HepG2 (cell line): Measurements from ENCODE around the gene GCNT2. TPM values are rescaled to one million over a fixed set of nuclear protein-coding genes. Genes with fewer than 3 reads are reported as not detected.

Experiments
- ATAC-seq: fragments of 200-7000 bp; cut with Tn5 transposase; 3 replicates; pipeline ENCODE4 v1.9.1; 2020; ENCODE audit warnings: mild to moderate bottlenecking, moderate library complexity
- BruUV-seq: library from RNA; stranded (reverse); fragments of 400-500 nt; replicated peaks from 2 replicates; lab custom pipeline; 2021; lab: Mats Ljungman, UMichigan
- CTCF ChIA-PET: fragments of 300-600 bp; formaldehyde crosslinking; extraction: SDS; loops from one replicate; lab custom pipeline; 2021; ENCODE audit warnings: low total read pairs, inconsistent platforms, low intra/inter-chr PET ratio; lab: Yijun Ruan, JAX
- POLR2A ChIA-PET: fragments of 350-600 bp; sonication (Branson Sonifier 250); formaldehyde crosslinking; loops from one replicate; lab custom pipeline; 2020; ENCODE audit warnings: antibody characterized with exemption, inconsistent platforms; lab: Yijun Ruan, JAX
- DNase-seq: peaks from one replicate; pipeline ENCODE4 v3.0.0-alpha.2; 2015; ENCODE audit warnings: low spot score
- FAIRE-seq: peaks from 3 replicates; lab custom pipeline; 2011; peaks lifted over from hg19 to GRCh38; lab: Jason Lieb, UNC
- H2AFZ ChIP-seq: one replicate; pipeline ENCODE4 v1.6.1; 2011; ENCODE audit warnings: low read length, inconsistent platforms
- H3K27ac ChIP-seq: fragments of 300-600 bp; 3 replicates; pipeline ENCODE4 v1.8.0; 2011; ENCODE audit warnings: mixed run types, mild to moderate bottlenecking, mixed read lengths, low read length, inconsistent platforms; ENCODE audit not compliant: insufficient read depth; ENCODE audit errors: extremely low read length
- H3K27me3 ChIP-seq, 2 experiments: fragments of 200-600 bp in 1 of 2; 2 replicates in 1 of 2; 3 replicates in 1 of 2; pipeline versions ENCODE4 v1.6.0 to v1.8.0; 2011; ENCODE audit warnings: low read length in 2 of 2, mild to moderate bottlenecking in 2 of 2, moderate library complexity in 2 of 2, inconsistent platforms in 1 of 2; ENCODE audit not compliant: insufficient read depth in 2 of 2, control insufficient read depth in 1 of 2
- H3K36me3 ChIP-seq, 2 experiments: fragments of 200-600 bp in 1 of 2; replicated peaks in 1 of 2; 2 replicates in 1 of 2; 3 replicates in 1 of 2; pipeline versions ENCODE4 v1.5.1 to v1.8.0; 2011; ENCODE audit warnings: low read length in 2 of 2, inconsistent platforms in 1 of 2; ENCODE audit not compliant: insufficient read depth in 2 of 2, control insufficient read depth in 1 of 2
- H3K4me1 ChIP-seq: 2 replicates; pipeline ENCODE4 v1.5.1; 2012; ENCODE audit warnings: low read length, inconsistent platforms; ENCODE audit not compliant: insufficient read depth
- H3K4me2 ChIP-seq: 2 replicates; pipeline ENCODE4 v1.6.0; 2011; ENCODE audit warnings: low read depth, low read length, inconsistent platforms
- H3K4me3 ChIP-seq, 3 experiments: fragments of 200-600 bp in 1 of 3; sonication (generic), shearing (Covaris generic) in 1 of 3; replicated peaks in 1 of 3; 2 replicates each; pipeline ENCODE4 v1.5.1; 2011 to 2016; ENCODE audit warnings: low read length in 3 of 3, inconsistent platforms in 2 of 3, low read depth in 2 of 3, mild to moderate bottlenecking in 2 of 3, control low read depth in 1 of 3, mixed read lengths in 1 of 3; ENCODE audit not compliant: insufficient read depth in 1 of 3
- H3K79me2 ChIP-seq: one replicate; pipeline ENCODE4 v1.6.1; 2011; ENCODE audit warnings: low read length, inconsistent platforms; ENCODE audit not compliant: insufficient read depth
- H3K9ac ChIP-seq: 2 replicates; pipeline ENCODE4 v1.6.0; 2011; ENCODE audit warnings: mild to moderate bottlenecking, low read depth, low read length, inconsistent platforms; ENCODE audit not compliant: insufficient read depth
- H3K9me3 ChIP-seq: 2 replicates; pipeline ENCODE4 v1.5.1; 2012; ENCODE audit warnings: mild to moderate bottlenecking, low read length
- H4K20me1 ChIP-seq: 2 replicates; pipeline ENCODE4 v1.6.0; 2011; ENCODE audit warnings: inconsistent platforms, mild to moderate bottlenecking, low read length, moderate library complexity; ENCODE audit not compliant: insufficient read depth
- BRD4 ChIP-seq: sonication (generic); formaldehyde crosslinking; IDR thresholded peaks from 2 replicates; pipeline ENCODE4 v1.4.0; 2020; ENCODE audit warnings: missing genetic modification reagents
- CSRNP2 ChIP-seq: sonication (generic); formaldehyde crosslinking; conservative IDR thresholded peaks from 2 replicates; pipeline ENCODE4 v1.8.0; 2022; ENCODE audit warnings: low read depth, missing genetic modification reagents
- DBP ChIP-seq: sonication (generic); formaldehyde crosslinking; IDR thresholded peaks from 2 replicates; pipeline ENCODE4 v1.4.0; 2020; ENCODE audit warnings: missing genetic modification reagents; ENCODE audit errors: not compliant biosample characterization
- ELK4 ChIP-seq: sonication (generic); formaldehyde crosslinking; IDR thresholded peaks from 2 replicates; pipeline ENCODE4 v1.9.0; 2021; ENCODE audit warnings: missing genetic modification reagents, borderline replicate concordance
- GABPB1 ChIP-seq: IDR thresholded peaks from 2 replicates; pipeline ENCODE4 v1.6.1; 2016; ENCODE audit warnings: mild to moderate bottlenecking, missing genetic modification reagents, moderate library complexity, missing compliant biosample characterization
- IRX3 ChIP-seq: sonication (generic); formaldehyde crosslinking; IDR thresholded peaks from 2 replicates; pipeline ENCODE4 v1.8.1; 2023; ENCODE audit warnings: mild to moderate bottlenecking, low read depth, missing genetic modification reagents, borderline replicate concordance
- MXD4 ChIP-seq: IDR thresholded peaks from 2 replicates; pipeline ENCODE4 v1.6.1; 2016; ENCODE audit warnings: mild to moderate bottlenecking, missing biosample characterization, missing genetic modification reagents
- NBN ChIP-seq: fragments of 450-650 bp; conservative IDR thresholded peaks from 2 replicates; pipeline ENCODE4 v1.6.1; 2017
- NCOA2 ChIP-seq: sonication (generic); formaldehyde crosslinking; IDR thresholded peaks from 2 replicates; pipeline ENCODE4 v1.8.0; 2022; ENCODE audit warnings: inconsistent platforms
- NFIB ChIP-seq: sonication (generic); formaldehyde crosslinking; IDR thresholded peaks from 2 replicates; pipeline ENCODE4 v1.9.0; 2021; ENCODE audit warnings: missing genetic modification reagents, mild to moderate bottlenecking, borderline replicate concordance
- SMAD1 ChIP-seq: sonication (generic); formaldehyde crosslinking; IDR thresholded peaks from 2 replicates; pipeline ENCODE4 v1.4.0; 2020; ENCODE audit warnings: missing genetic modification reagents, low read depth, mild to moderate bottlenecking, borderline replicate concordance
- SP1 ChIP-seq, 2 experiments: fragments of 450-650 bp in 1 of 2; sonication (generic) in 1 of 2; formaldehyde crosslinking in 1 of 2; IDR thresholded peaks; 2 replicates each; pipeline versions ENCODE4 v1.4.0 to v1.6.1; 2016 to 2020; ENCODE audit warnings: missing genetic modification reagents in 1 of 2
- SP2 ChIP-seq: sonication (generic); formaldehyde crosslinking; IDR thresholded peaks from 2 replicates; pipeline ENCODE4 v1.5.1; 2020; ENCODE audit warnings: mild to moderate bottlenecking, missing genetic modification reagents
- SRSF4 ChIP-seq: fragments of 200-400 bp; formaldehyde crosslinking; IDR thresholded peaks from one replicate; pipeline ENCODE4 v1.6.1; 2018; ENCODE audit warnings: mild to moderate bottlenecking, low read depth, low read length, moderate library complexity; ENCODE audit not compliant: poor library complexity, severe bottlenecking
- ZMYM4 ChIP-seq: sonication (generic); formaldehyde crosslinking; IDR thresholded peaks from 2 replicates; pipeline ENCODE4 v1.8.1; 2023; ENCODE audit warnings: mild to moderate bottlenecking, missing genetic modification reagents
- ZNF136 ChIP-seq: sonication (generic); formaldehyde crosslinking; IDR thresholded peaks from 2 replicates; pipeline ENCODE4 v1.8.1; 2022; ENCODE audit warnings: low read depth, mild to moderate bottlenecking, moderate library complexity, missing genetic modification reagents
- ZNF17 ChIP-seq: sonication (generic); formaldehyde crosslinking; IDR thresholded peaks from 2 replicates; pipeline ENCODE4 v1.5.0; 2020; ENCODE audit warnings: mild to moderate bottlenecking, missing genetic modification reagents
- ZNF30 ChIP-seq: sonication (generic); formaldehyde crosslinking; IDR thresholded peaks from 2 replicates; pipeline ENCODE4 v1.5.0; 2020; ENCODE audit warnings: mild to moderate bottlenecking, missing genetic modification reagents
- ZNF781 ChIP-seq: sonication (generic); formaldehyde crosslinking; IDR thresholded peaks from 2 replicates; pipeline ENCODE4 v1.5.1; 2020; ENCODE audit warnings: borderline replicate concordance, mild to moderate bottlenecking, missing genetic modification reagents; ENCODE audit errors: not compliant biosample characterization
- ZSCAN20 ChIP-seq: sonication (generic); formaldehyde crosslinking; IDR thresholded peaks from 2 replicates; pipeline ENCODE4 v1.4.0; 2020; ENCODE audit warnings: missing genetic modification reagents, mild to moderate bottlenecking, borderline replicate concordance
- WGBS: methylation state at CpG from one replicate; pipeline ENCODE4 v1.1.6; 2017; ENCODE audit warnings: low lambda C conversion rate; 5-methylcytosine and 5-hydroxymethylcytosine counted together
- in situ Hi-C: cut with HindIII; loops from 2 replicates; pipeline ENCODE4 v1.10.0; 2017; ENCODE audit warnings: low pct_unique_long_range_greater_than_20kb; ENCODE audit not compliant: extremely low pct_ligation_motif_present
- intact Hi-C: fragments of 100-400 bp; cut with micrococcal nuclease; formaldehyde crosslinking; loops from one replicate; pipeline ENCODE4 v1.10.0; 2022; ENCODE audit not compliant: unreplicated experiment
- polyA plus RNA-seq, 8 experiments: library from polyadenylated mRNA; depleted of rRNA in 3 of 8; stranded (reverse) in 7 of 8; unstranded in 1 of 8; fragments of >200 nt; fragmentation: Illumina TruSeq in 4 of 8; extraction: Trizol in 4 of 8; gene quantifications; 2 replicates each; pipeline versions ENCODE4 v1.2.1 to v1.2.3, GENCODE V29; 2011 to 2016; ENCODE audit warnings: low read depth in 4 of 8, missing spikeins in 1 of 8, mixed read lengths in 1 of 8; ENCODE audit not compliant: insufficient read depth in 1 of 8
- total RNA-seq, 5 experiments: library from RNA; depleted of rRNA; stranded (reverse); fragments of >200 nt; fragmentation: Illumina TruSeq; extraction: Trizol; gene quantifications; 2 replicates each; pipeline ENCODE4 v1.2.3, GENCODE V29; 2016; ENCODE audit warnings: low read depth in 1 of 5

GCNT2 gene
- total and polyA plus RNA-seq, 2 of the 13 experiments (the other 11 are each of a cell fraction or from before 2014, with no cell fraction given): 11.8 to 31.9 TPM

- FAIRE-seq (no peak), ATAC-seq (no peak), DNase-seq (no peak)
- H3K27ac ChIP-seq: no peak overlapping the region
- no peak overlapping the region for H3K9ac ChIP-seq
- CTCF ChIA-PET: no interaction called here
- no peaks in the 10 kb centered on the region for H3K36me3 ChIP-seq
- no peaks in the 10 kb centered on the region for H3K9me3 ChIP-seq
- in situ Hi-C loops (no loop called here), intact Hi-C loops (no loop called here)
- no peak overlapping the region for H3K4me2 ChIP-seq
- no peak overlapping the region for H2AFZ ChIP-seq
- H3K27me3 ChIP-seq: no peaks in the 10 kb centered on the region
- H3K4me3 ChIP-seq: no peak overlapping the region
- no peak for TF ChIP-seq CSRNP2 (CRISPR knock-in tag)
- no peak for TF ChIP-seq GABPB1 (CRISPR knock-in tag)
- TF ChIP-seq BRD4 (CRISPR knock-in tag): no peak
- no peak for TF ChIP-seq DBP (CRISPR knock-in tag)
- TF ChIP-seq ZNF30 (CRISPR knock-in tag): no peak
- no peak for TF ChIP-seq IRX3
- no peak for TF ChIP-seq ZMYM4 (CRISPR knock-in tag)
- no peak for TF ChIP-seq SMAD1 (CRISPR knock-in tag)
- TF ChIP-seq NBN: no peak
- TF ChIP-seq MXD4: no peak
- no peak for TF ChIP-seq NFIB (CRISPR knock-in tag)
- no peak for TF ChIP-seq SP1 (IDR thresholded peaks at IDR 0.05)
- TF ChIP-seq SP1 (CRISPR knock-in tag; IDR thresholded peaks at IDR 0.05): no peak
- TF ChIP-seq ZNF136 (CRISPR knock-in tag): no peak
- TF ChIP-seq ELK4 (CRISPR knock-in tag): no peak
- TF ChIP-seq NCOA2 (CRISPR knock-in tag): no peak
- TF ChIP-seq ZNF17 (CRISPR knock-in tag): no peak
- no peak for TF ChIP-seq SRSF4
- TF ChIP-seq ZSCAN20 (CRISPR knock-in tag): no peak
- no peak for TF ChIP-seq ZNF781 (CRISPR knock-in tag)
- TF ChIP-seq SP2 (CRISPR knock-in tag): no peak
- no TSS peak for BruUV-seq
- POLR2A ChIA-PET: no interaction called here
- peaks cover 12% of the 10 kb centered on the region for H3K4me1 ChIP-seq
- no peaks in the 10 kb centered on the region for H3K79me2 ChIP-seq
- WGBS: 96% methylated on average over 5 of the region's 5 CpGs
- peaks cover 6% of the 10 kb centered on the region; the same call in 1 of the 2 replicates for H4K20me1 ChIP-seq
Observed at GRCh38 chr6:10597499-10598001, 76.4 kb downstream of the GCNT2 start.
